DMS114 treated with DMSO at 0.1 percent for 48 hours (cell line): ENCODE measurements around the gene LAMA3.
"Not testable (repeated sequence)": the region's sequence is repeated elsewhere in the genome, so short reads cannot be mapped to it uniquely, and the experiment has no call there.

Experiments
- DNase-seq: peaks from one replicate; lab custom pipeline; 2025; ENCODE audit not compliant: unreplicated experiment; lab: John Stamatoyannopoulos, UW

LAMA3 gene

GRCh38 chr18:23704806-23705205, 15.6 kb downstream of the LAMA3 start:
- DNase-seq: no peak

- DNase-seq: no peak
These were observed 17.9 kb downstream of the LAMA3 start for GRCh38 chr18:23706971-23707640.

- DNase-seq: no peak
These were observed 20.8 kb downstream of the LAMA3 start for GRCh38 chr18:23710068-23710527.

GRCh38 chr18:23710946-23711345, 21.7 kb downstream of the LAMA3 start:
- DNase-seq: no peak

- DNase-seq: no peak
These were observed 22.2 kb downstream of the LAMA3 start for GRCh38 chr18:23711426-23711825.

- no peak for DNase-seq
These were observed 23.2 kb downstream of the LAMA3 start for GRCh38 chr18:23712445-23712844.

- DNase-seq: no peak
These were observed 25.3 kb downstream of the LAMA3 start for GRCh38 chr18:23714576-23714975.

- DNase-seq: not testable (repeated sequence)
These were observed 26.8 kb downstream of the LAMA3 start for GRCh38 chr18:23716079-23716478.

GRCh38 chr18:23716516-23716915, 27.3 kb downstream of the LAMA3 start:
- no peak for DNase-seq

GRCh38 chr18:23716966-23717365, 27.7 kb downstream of the LAMA3 start:
- DNase-seq: no peak

GRCh38 chr18:23718243-23718720, 29.0 kb downstream of the LAMA3 start:
- DNase-seq: no peak

GRCh38 chr18:23718731-23719130, 29.5 kb downstream of the LAMA3 start:
- no peak for DNase-seq

GRCh38 chr18:23719634-23720201, 30.5 kb downstream of the LAMA3 start:
- DNase-seq: no peak

GRCh38 chr18:23721696-23722480, 32.6 kb downstream of the LAMA3 start:
- no peak for DNase-seq

GRCh38 chr18:23722646-23723045, 33.4 kb downstream of the LAMA3 start:
- no peak for DNase-seq

- no peak for DNase-seq
These were observed 33.9 kb downstream of the LAMA3 start for GRCh38 chr18:23723121-23723520.

GRCh38 chr18:23724681-23725080, 35.4 kb downstream of the LAMA3 start:
- DNase-seq: no peak

GRCh38 chr18:23725351-23725750, 36.1 kb downstream of the LAMA3 start:
- DNase-seq: no peak

GRCh38 chr18:23725827-23726661, 36.8 kb downstream of the LAMA3 start:
- no peak for DNase-seq

- DNase-seq: no peak
These were observed 38.6 kb downstream of the LAMA3 start for GRCh38 chr18:23727707-23728493.
